Stimulated activated CD8-positive, alpha-beta memory T cell treated with anti-CD3 and anti-CD28 coated beads, Interleukin-4, amount 100 ng/mL, for 1 hour (primary cell): ENCODE measurements around the gene MACROD2.

Source experiments
- DNase-seq, 2 donors: peaks; one replicate each; pipeline ENCODE4 v3.0.0-alpha.2; 2020; ENCODE audit warnings: low read depth in 2 of 2, low spot score in 1 of 2

MACROD2 gene

DNA sequence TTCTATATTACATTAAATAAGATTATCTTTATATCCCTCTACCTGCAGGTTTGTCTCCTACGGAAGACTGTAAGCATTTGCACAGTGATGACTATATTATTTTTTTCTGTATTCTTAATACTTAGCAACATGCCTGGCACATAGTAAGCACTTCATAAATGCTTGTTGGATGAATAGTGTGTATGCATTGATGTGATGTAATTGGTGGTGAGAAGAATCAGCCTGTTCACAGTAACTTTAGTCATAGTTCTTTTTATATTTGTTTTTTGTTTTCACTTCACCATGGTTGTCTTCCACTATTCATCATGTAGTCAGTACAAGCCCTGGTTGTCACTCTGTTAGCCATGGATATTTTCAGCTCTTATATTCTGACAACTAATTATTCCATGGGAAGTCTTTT, 526.1 kb downstream of the MACROD2 start:
- DNase-seq, result no peak

DNA sequence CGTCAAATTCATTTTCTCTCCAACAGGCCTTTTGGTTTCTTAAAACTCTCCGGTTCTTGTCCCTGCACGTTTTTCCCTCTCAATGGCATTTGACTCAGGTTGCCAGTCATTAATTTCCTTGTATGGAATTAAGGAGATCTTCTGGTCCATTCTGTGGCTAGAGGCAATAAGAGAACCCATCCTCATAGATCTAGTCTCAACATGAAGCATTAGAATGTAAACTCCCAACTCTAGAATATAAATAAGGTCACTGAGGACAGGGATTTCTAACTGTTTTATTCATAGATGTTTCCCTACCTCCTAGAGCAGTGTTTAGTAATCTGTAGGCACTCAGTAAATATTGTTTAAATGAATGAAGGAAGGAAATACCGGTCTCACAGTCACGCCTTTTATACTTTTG, 527.3 kb downstream of the MACROD2 start:
- no peak for DNase-seq

DNA sequence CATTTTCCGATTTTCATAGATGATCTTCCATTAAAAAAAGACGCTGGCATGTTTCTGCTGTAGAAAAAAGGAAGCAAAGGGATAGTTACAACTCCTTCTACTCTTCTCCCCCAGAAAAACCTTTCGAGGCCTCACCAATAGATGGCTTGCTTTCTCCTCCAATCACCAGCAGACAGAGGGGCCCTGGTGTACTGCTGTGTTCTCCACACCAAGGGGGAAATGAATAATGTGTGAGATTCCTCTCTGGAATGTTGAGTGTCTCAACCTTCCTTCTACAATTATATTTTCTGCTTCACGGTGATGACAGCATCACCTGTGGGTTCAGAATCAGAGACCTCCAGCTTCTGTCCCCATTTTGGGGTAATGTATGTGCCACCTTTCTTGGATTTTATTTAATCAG, 527.8 kb downstream of the MACROD2 start:
- DNase-seq, result no peak

DNA sequence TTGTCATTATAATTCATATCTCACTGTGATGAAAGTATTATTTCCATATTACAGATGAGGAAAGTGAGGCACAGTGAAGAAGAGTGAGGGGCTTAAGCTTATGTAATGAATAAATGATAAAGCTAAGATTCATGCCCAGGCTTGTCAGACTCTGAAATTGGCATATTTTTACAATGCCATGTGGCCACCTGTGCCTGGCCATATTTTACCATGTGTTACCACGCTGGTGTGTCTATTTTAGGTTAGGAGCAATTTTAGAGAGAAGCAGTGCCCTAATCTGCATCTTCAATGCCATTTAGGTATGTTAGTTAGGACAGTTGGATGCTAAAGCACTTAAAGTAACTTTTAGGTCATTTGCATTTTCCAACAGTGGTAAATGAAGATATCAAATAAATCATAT, 530.1 kb downstream of the MACROD2 start:
- DNase-seq, result no peak

DNA sequence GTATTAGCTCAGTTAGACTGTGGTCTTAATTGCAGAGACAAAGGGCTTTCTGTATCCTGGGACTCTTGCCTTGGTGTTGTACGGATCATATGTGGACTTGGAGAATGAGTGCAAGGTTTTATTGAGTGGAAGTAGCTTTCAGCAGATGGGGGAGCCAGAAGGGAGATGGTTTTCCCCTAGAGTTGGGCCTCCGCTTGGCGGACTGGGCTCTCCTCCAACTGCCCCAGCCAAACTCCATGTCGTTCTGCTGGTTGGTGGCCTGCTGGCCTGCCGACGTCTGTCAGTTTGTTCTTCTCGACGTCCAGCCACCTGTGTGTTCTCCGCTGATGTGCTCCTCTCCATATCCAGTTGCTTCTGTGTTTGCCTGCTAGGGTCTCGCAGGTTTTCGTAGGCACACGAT, 531.6 kb downstream of the MACROD2 start:
- no peak for DNase-seq

DNA sequence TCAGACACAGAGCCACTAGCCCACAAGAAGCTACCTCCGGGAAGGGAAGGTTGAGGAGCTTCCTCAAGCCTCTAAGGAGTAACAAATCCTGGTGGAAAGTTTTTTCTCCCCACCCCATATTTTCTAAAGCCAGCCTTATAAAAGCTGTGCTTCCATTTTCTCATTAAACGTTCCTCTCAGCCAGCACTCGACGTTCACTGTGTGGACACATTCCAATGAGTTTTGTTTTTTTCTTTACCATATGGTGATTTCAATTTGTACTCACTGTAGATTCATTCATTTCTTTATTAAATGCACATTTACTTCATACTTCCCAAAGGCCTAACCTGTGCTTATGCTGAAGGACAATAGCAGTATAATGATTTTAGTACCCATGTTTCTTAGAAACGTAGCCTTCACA, 536.5 kb downstream of the MACROD2 start:
- DNase-seq, result no peak

DNA sequence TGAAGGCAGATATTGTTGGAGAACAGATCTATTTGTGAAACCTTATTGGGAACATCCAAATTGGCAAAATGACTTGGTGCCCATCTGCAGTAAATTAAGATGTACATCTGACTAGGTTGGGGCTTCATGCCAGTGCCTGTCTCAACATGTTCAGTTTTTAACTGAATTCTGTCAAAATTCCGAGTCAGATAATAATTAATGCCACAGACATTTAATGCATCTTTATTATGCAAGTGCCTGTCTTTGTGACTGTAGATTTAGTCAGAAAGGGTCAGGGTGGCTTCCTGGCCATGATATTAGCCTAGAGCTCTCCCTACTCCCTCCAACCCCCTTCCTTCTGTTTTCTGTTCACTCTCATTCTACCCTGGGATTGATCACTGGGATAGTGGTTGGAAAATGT, 541.4 kb downstream of the MACROD2 start:
- DNase-seq, result no peak

DNA sequence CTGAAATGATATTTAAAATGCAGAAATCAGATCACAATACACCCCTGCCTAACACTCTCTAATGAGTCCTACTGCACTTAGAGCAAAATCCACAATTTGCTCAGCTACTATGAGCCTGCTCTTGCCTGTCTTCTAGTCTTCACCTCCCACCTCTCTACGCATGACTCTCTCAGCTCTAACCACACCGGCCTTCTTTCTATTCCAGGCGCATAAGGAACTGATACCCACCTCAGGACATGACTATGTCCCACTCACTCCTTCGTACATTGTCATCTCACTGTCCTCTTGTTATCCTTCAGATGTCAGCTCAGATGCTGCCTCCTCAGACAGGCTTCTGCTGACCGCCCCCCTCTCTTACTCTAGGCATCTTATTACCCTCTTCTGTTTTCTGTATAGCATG, 543.1 kb downstream of the MACROD2 start:
- DNase-seq, result no peak

DNA sequence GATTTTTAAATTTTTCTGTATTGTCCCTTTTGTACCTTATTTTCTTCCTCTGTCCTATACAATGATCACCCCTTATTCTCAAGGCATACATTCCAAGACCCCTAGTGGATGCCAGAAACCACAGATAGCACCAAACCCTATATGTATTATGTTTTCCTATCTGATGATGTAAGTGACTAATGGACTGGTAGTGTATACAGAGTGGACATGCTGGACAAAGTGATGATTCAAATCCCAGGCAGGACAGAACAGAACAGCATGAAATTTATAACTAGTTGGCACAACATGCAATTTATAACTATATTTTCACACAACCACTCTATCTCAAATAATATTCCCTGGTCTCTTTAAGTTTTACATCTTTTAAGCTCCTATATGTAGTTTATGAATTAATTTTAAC, 547.7 kb downstream of the MACROD2 start:
- DNase-seq, result no peak

DNA sequence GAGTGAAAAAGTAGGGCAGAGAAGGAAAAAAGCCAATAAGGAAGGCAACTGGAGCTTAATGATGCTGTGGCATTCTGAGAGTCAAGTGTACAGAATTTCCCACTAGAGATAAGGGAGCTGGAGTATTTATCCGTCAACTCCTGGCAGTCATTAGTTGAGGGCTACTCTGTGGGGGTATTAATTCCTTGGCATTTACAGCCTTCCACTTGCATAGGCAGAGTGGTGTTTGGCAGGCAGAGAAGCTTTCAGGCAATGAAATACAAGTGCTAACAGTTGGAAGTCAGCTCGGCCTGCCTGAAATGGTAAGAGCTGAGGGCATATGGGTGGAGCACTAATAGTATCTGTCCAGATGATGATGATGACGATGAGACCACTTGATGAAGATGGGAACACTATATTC, 549.4 kb downstream of the MACROD2 start:
- DNase-seq, result no peak

DNA sequence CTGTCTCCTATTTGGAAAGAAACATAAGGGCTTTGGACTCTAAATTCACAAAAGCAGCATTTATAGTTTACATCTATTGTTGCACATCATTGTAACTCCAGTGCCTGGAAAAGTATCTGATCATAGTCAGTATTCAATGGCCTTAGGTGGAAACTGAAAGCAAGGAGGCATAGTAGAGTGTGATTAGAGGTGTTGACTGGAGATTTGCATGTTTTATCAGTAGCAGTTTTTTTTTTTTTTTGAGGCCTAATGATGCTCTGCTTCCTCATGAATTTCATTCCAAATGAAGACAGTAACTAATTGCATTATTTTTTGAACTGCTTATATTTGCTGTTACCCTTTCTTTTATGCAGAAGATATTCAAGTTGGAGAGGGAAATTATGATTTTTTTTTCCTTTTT, 555.3 kb downstream of the MACROD2 start:
- DNase-seq, result no peak

DNA sequence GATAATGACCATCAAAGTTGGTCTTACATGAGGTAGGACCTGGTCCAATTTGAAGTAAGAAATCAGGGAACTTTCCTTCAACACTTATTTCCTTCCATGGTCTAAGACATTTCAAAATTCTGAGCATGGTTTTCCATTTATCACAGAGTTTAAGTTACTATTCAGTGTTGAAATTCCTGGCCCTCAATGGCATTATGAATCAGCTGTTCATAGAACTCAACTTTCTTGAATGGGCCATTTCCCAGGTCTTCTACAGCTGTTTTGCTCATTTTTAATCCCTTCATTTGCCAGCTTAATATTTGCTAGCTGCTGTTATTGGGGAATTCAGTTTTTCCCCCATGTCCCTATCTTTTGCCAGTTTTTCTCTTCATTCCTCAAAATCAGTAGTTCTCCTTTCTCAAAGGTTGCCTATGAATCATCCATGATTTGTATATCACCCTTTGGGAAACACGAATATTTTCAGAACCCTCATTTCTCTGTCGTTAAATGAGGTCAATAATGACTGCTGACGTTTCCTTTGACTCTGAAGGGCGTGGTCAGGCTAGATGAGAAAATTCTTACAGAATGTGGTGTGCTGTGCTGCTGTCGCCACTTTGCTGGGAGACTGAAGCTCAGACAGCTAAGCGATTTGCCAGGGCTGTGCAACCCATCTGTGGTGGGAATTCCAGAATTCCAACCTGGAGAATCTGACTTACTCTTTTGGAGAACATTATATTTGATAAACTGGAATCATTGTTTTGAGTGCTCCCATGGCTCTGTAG, 558.6 kb downstream of the MACROD2 start:
- no peak for DNase-seq

DNA sequence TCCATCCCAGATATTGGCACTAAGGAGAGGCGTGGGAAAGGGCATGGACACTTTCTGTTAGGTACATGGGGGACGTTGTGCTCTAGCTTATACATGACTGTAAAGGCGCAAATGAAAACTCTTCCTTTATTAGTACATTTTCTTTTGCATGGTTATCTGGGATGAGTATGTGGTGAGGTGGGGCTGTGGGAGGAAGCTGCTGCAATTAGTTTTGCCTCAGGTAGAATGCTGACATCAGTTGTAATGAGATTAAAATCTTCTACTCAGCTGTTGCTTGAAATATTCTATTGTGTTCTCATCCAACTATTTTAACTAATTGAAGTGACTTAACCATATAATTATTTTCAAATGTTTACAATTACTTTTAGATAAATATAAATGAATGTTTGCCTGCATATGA, 560.4 kb downstream of the MACROD2 start:
- DNase-seq, result no peak

DNA sequence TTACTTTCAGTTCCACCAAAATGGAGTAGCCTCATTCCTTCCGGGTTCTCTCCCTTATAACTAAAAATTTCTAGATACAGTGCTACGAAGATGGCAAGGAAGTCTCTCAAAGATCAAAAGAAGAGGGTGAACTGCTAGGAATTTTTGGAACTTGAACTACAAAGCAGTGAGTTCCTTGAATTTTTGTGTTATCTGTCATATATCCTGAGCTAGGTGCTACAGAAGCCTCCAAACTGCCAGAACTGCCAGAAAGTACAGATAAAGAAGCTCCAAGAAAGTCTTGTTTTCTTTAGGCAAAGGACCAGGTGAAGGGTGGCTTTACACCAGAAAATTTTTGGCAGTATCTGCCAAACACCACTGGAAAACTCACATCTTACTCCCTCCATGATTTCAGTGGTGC, 560.9 kb downstream of the MACROD2 start:
- DNase-seq, result no peak

DNA sequence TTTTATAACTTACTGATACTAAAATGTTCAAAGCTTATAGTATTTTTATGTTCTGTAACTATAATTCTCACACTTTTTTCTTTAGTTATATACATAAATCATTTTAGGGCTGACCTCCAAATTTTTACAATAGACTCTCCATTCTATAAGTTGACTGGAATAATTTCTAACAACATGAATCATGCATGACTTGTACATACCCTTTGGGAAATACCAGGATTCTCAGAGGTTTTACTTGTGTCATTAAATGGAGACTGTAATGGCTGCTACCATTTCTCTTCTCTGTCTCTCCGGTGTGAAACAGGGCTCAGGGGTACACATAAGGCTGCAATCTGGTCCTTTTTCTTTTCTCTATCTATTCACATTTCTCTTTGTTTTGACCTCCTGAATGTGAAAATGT, 564.3 kb downstream of the MACROD2 start:
- DNase-seq, result no peak

DNA sequence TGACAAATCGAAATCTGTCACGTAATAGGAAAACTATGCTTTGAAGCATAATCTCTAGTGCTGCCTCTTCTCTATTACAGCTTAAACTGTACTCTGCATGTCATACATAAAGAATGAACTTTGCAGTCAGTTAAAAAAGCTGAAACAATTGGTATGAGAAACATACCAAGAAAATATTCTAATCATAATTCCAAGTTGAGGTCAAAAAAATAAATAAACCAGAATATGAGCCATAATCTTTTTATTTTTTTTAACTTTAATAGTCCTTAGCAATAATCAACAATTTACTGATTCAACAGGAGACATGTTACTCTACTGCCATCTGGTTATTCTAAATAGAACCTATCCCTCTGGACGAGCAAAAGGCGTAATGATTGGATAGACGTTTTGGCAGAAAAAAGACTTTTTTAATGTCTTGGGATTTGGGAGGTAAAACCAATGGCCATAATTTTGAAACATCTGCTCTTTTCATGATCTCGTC, 566.5 kb downstream of the MACROD2 start:
- DNase-seq, result no peak

DNA sequence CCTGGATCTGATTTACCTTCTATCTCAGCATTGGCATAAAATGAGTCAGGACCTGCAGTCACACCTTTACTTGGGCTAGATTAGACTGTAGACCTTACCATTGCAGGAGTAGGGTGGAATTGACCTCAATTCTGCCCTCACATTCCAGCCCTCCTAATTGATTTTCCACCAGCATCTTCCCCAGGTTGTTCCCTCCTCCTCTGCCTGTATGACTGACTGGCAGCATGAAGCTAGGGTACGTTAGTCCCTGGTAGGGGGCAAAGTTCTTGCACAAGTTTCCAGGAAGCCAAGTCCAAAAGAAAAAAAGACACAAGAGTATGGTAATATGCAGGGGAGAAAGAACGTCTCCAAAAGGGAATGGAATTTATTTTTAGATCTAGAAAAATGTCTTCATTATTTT, 567.7 kb downstream of the MACROD2 start:
- no peak for DNase-seq

DNA sequence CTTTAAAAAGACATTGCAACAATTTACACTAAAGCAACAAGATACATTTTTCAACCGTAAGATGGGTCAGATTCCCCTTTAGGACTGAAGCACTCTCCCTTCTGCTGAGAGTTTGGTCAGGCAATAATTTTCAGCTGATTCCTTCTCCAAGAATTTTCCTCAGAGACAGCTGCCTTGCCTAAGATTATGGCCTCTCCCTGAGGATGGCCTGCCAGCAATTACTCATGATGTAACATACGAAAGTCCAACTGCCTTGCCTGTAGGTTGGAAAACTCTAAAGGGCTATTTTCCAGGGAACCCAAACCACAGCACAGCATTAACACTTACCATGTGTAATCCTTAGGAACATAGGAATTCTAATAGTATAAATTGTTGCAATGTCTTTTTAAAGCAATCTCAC, 571.2 kb downstream of the MACROD2 start:
- DNase-seq, result no peak

DNA sequence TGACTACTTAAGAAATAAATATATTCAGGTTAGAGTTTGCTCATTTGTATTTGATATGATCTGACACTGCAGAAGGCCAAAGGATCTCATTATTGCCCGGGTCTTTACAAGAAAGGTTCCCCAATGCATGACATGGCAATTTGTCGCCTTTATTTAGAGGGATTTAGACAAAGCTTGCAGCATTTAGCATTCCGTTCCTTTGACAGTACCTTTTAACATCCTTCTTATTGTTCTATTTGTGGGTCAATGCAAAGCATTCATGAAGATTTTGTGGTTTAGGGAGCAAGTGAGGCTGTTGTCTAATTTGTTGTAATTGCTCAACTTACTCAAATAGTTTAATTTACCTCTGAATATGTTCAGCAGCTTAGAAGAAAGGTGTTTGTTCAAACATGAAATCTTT, 572.9 kb downstream of the MACROD2 start:
- no peak for DNase-seq

DNA sequence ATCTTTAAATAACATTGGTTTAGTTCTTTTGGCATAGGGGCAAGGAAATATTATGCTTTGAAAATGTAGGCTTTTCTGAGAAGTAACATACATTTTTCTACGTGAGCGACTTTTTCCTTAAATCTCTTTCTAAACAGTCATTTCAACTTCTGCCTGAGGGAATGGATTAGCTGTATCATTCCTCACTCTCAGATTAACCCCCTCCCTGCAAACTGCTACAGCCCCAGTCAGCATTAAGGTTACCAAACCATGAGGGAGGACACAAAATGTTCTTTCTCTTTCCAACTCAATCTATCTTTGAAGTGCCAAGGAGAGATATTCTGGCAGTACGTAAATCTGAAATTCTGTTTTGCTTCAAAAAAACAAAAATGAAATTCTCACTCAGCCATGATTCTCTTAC, 573.4 kb downstream of the MACROD2 start:
- DNase-seq, result no peak

DNA sequence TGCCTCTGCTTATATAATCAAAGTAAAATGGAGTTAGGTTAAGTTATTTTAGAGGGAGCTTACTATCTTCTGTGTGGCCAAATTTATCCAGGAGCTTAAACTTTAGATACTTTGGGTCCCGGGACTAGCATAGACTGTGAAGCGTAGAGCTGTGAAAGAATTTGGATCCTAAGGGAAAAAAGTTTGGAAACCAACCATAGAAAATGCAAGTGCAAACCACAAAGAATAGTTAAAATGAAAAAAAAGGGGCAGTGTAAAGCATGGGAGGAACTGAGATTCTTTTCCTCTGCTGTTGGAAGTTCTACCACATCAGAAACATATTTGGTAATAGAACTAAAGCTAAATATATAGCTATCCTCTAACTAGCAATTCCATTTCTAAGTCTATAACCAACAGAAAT, 574.3 kb downstream of the MACROD2 start:
- no peak for DNase-seq

DNA sequence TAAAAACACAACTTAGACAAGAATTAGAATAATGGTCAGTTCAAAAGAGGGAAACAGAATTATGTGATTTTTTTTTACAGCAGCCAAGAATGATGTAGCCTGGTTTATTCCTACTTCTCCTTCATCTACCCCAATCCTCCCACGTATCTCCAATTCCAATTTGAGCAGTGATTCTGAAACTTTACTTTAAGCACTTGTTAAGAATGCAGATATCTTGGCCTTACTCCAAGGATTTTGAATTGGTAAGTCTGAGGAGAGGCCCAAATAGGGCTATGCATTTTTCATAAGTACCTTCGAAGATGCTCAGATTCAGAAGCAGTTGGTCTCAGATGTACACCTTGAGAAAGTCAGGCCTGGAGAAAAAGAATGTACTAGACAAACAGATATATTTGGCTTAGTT, 575.5 kb downstream of the MACROD2 start:
- DNase-seq, result no peak

DNA sequence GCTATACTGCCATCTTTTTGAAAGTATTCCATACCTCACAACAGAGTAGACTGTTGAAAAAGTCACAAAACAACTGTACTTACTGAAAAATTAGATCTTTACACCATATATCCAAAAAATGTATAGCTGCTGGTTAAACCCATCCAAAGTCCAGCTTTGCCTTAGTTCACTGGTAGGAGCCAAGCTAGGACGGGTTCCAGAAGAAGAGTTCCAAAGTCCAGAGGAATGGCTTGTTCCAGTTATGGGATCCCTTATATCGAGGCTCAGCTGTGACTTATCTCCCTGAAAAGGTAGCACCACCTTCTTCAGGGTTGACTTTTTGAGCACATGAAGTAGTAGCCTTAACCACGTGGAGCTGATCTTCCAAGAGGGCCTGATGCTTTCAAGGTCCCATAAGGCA, 578.4 kb downstream of the MACROD2 start:
- no peak for DNase-seq
